GM21737 (cell line): ENCODE data around the gene LAPTM5.

ENCODE experiments used
- ATAC-seq: cut with Tn5 transposase; IDR thresholded peaks from one replicate; pipeline ENCODE4 v1.9.1; 2021; ENCODE audit warnings: mild to moderate bottlenecking, moderate library complexity; ENCODE audit not compliant: unreplicated experiment

LAPTM5 gene

GRCh38 chr1:30684881-30685795, 72.4 kb downstream of the LAPTM5 start:
- ATAC-seq = no peak

- no peak for ATAC-seq
Observed at GRCh38 chr1:30684259-30684658, 73.3 kb downstream of the LAPTM5 start.

- no peak for ATAC-seq
Observed at GRCh38 chr1:30683699-30684098, 73.9 kb downstream of the LAPTM5 start.
